Posterior vena cava (tissue), 2 donors: ENCODE results near the gene NBPF26. TPM values are rescaled to one million over a fixed set of nuclear protein-coding genes. Genes with fewer than 3 reads are reported as not detected.
"Not testable (repeated sequence)": the region's sequence is repeated elsewhere in the genome, so short reads cannot be mapped to it uniquely, and the experiment has no call there.

Experiments used
- DNase-seq: peaks from one replicate; pipeline ENCODE4 v3.0.0-alpha.2; 2020; ENCODE audit warnings: low spot score
- intact Hi-C, 2 donors: fragments of 100-400 bp; cut with DNase I; formaldehyde crosslinking; loops; one replicate each; pipeline versions ENCODE4 v1.14.1 to v1.14.2; 2022 to 2023
- total RNA-seq, 2 donors: library from RNA; stranded (reverse); fragmentation: NEBNext Ultra II Directional; extraction: Animal tissue kit (Norgen Biotek cat#: 25700); gene quantifications; one replicate each; pipeline ENCODE4 v1.2.1, GENCODE V29; 2021
- donor health status: DM: yes; HTN: yes; CAD: no.
- donor health status: DM: yes; HTN: yes; CAD: no.

Gene NBPF26
- total RNA-seq, 2 donors from 2014 or later: 29.2 to 30.2 TPM

GRCh38 chr1:120850287-120850536, 126.5 kb downstream of the NBPF26 start:
- DNase-seq, intact Hi-C loops: not testable (repeated sequence)

- intact Hi-C loops: not testable (repeated sequence)
- peak; percentile 95 for DNase-seq
Observed at GRCh38 chr1:120850537-120851421, 127.0 kb downstream of the NBPF26 start.

DNA sequence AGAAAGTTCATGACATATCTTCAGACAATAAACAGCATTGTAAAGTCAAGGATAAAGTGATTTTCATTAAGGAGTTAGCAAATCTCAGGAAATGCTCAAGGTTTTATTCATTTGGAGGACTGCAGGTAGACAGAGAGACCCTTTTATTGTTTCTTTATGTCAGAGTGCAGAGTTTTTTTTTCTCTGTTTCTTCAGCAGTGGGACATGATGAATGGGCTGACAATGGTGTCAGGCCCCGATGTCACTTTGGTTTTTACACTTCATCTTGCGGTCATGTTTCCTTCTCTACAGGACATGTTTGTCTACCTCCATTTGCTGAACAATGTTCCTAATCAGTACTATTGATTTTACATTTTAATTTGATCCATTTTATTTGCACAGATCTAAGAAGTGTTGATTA, 134.4 kb downstream of the NBPF26 start:
- intact Hi-C loops, DNase-seq: not testable (repeated sequence)

- DNase-seq, intact Hi-C loops: not testable (repeated sequence)
Observed at GRCh38 chr1:120859615-120860234, 136.0 kb downstream of the NBPF26 start.

DNA sequence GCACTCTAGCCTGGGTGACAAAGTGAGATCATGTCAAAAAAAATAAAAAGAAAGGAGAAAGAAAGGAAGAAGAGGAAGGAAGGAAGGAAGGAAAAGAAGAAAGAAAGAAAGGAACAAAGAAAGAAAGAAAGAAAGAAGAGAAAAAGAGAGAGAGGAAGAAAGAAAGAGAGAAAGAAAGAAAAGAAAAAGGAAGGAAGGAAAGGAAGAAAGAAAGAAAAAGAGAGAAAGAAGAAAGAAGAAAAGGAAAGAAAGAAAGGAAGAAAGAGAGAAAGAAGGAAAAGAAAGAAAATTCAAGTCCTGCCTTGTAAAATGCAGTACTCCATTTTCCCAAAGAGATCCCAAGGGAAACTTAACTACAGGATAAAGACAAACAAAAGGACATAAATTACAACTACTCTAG, 154.5 kb downstream of the NBPF26 start:
- DNase-seq, intact Hi-C loops: not testable (repeated sequence)

GRCh38 chr1:120880056-120880455, 156.3 kb downstream of the NBPF26 start:
- intact Hi-C loops, DNase-seq: not testable (repeated sequence)

DNA sequence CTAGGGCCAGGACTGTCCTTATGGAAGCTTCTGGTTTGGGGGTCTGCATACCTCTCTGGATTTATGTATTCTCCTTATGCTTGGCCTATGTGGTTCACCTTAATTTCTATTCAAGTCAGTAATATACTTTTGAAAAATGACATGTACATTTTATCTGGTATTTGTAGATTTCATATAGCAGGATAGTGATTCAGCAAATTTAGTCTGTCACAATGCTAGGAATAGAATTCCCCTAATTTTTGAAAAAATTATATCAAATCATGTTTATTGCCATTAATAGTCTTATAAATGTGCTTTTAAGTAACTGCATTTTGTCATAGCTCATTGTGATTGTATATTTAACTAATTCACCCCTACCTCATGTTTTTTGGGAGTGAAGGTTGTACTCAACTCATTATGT, 158.2 kb downstream of the NBPF26 start:
- intact Hi-C loops: not testable (repeated sequence)

More for the DNA sequence above, 158.2 kb downstream of the NBPF26 start:
- DNase-seq: not testable (repeated sequence)

Other genes with a start within 250 kb of the NBPF26 start
- gene PPIAL4A, start 165.8 kb downstream of the NBPF26 start, total RNA-seq: not detected